ENCODE data around the gene ANKS1B. TPM values are rescaled to one million over a fixed set of nuclear protein-coding genes. Genes with fewer than 3 reads are reported as not detected.

The ANKS1B gene
- total RNA-seq, 1 experiment from 2014 or later: 0.54 TPM

- H3K9ac ChIP-seq (ENCODE audit: low read length): no peak overlapping the region
- no peaks in the 10 kb centered on the region for H3K9me2 ChIP-seq (ENCODE audit: insufficient read depth)
- ChIA-PET CTCF (no interaction called here), POLR2A (no interaction called here), RAD21 (ENCODE audit: low non-redundant PET in 1 of 2, low total read pairs in 2 of 2, uncharacterized antibody in 2 of 2, unreplicated experiment in 2 of 2) (no interaction called here)
- intact Hi-C loops (cut with micrococcal nuclease): no loop called here
- peaks cover 76% of the 10 kb centered on the region for H3K27me3 ChIP-seq (ENCODE audit: insufficient read depth, low read length)
- no peak overlapping the region for H3K27ac ChIP-seq (ENCODE audit: low read depth, low read length)
- no peaks in the 10 kb centered on the region for H3K36me3 ChIP-seq (ENCODE audit: control insufficient read depth in 1 of 2, insufficient read depth in 2 of 2, low read length in 2 of 2)
- H3K79me2 ChIP-seq (ENCODE audit: insufficient read depth, low read length): no peaks in the 10 kb centered on the region
- H3K4me1 ChIP-seq (ENCODE audit: control insufficient read depth in 1 of 2, insufficient read depth in 2 of 2, low read length in 2 of 2): no peaks in the 10 kb centered on the region
- no peak for ATAC-seq
- DNase-seq (ENCODE audit: low read depth, low spot score): no peak
- no TSS peak for BruUV-seq (replicated peaks)
- no peak for TF ChIP-seq SIN3A (IDR thresholded peaks at IDR 0.05; ENCODE audit: low read depth)
- no peak for TF ChIP-seq EZH2phosphoT487 (IDR thresholded peaks at IDR 0.05; ENCODE audit: borderline replicate concordance)
- TF ChIP-seq ATF3 (IDR thresholded peaks at IDR 0.05): no peak
- TF ChIP-seq SP1 (IDR thresholded peaks at IDR 0.05; ENCODE audit: low read depth): no peak
- no peak for TF ChIP-seq ELF1 (IDR thresholded peaks at IDR 0.05; ENCODE audit: borderline replicate concordance, low read depth)
- TF ChIP-seq, protein P1, sequence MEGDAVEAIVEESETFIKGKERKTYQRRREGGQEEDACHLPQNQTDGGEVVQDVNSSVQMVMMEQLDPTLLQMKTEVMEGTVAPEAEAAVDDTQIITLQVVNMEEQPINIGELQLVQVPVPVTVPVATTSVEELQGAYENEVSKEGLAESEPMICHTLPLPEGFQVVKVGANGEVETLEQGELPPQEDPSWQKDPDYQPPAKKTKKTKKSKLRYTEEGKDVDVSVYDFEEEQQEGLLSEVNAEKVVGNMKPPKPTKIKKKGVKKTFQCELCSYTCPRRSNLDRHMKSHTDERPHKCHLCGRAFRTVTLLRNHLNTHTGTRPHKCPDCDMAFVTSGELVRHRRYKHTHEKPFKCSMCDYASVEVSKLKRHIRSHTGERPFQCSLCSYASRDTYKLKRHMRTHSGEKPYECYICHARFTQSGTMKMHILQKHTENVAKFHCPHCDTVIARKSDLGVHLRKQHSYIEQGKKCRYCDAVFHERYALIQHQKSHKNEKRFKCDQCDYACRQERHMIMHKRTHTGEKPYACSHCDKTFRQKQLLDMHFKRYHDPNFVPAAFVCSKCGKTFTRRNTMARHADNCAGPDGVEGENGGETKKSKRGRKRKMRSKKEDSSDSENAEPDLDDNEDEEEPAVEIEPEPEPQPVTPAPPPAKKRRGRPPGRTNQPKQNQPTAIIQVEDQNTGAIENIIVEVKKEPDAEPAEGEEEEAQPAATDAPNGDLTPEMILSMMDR (IDR thresholded peaks at IDR 0.05 in 2 of 3, conservative IDR thresholded peaks at IDR 0.05 in 1 of 3; ENCODE audit: borderline replicate concordance in 1 of 3, insufficient read depth in 1 of 3, low read depth in 2 of 3, low read length in 2 of 3): no peak
- no peak for TF ChIP-seq CEBPB (IDR thresholded peaks at IDR 0.05; ENCODE audit: low read depth)
- no peak for TF ChIP-seq FOSL1 (IDR thresholded peaks at IDR 0.05; ENCODE audit: low read depth)
- TF ChIP-seq REST (IDR thresholded peaks at IDR 0.05; ENCODE audit: low read depth): no peak
- no peak for TF ChIP-seq JUND (IDR thresholded peaks at IDR 0.05)
- no peak for TF ChIP-seq EGR1 (IDR thresholded peaks at IDR 0.05; ENCODE audit: low read depth)
- no peak for TF ChIP-seq POLR2AphosphoS5 (IDR thresholded peaks at IDR 0.05; ENCODE audit: low read depth, low read length)
- TF ChIP-seq POLR2A (IDR thresholded peaks at IDR 0.05; ENCODE audit: borderline replicate concordance, extremely low read depth, insufficient read depth, insufficient read length): no peak
- TF ChIP-seq EZH2 (IDR thresholded peaks at IDR 0.05): no peak
- TF ChIP-seq YY1 (IDR thresholded peaks at IDR 0.05; ENCODE audit: extremely low read depth, insufficient replicate concordance, low read depth, low read length): no peak
- TF ChIP-seq MAX (IDR thresholded peaks at IDR 0.05): no peak
- TF ChIP-seq SRF (IDR thresholded peaks at IDR 0.05; ENCODE audit: low read depth): no peak
- no peak for TF ChIP-seq ZBTB33 (IDR thresholded peaks at IDR 0.05; ENCODE audit: extremely low read depth, insufficient replicate concordance, low read length)
- TF ChIP-seq CBX3 (IDR thresholded peaks at IDR 0.05; ENCODE audit: low read depth): no peak
- no peak overlapping the region for H2AFZ ChIP-seq (ENCODE audit: low read depth, low read length, poor library complexity, severe bottlenecking)
- H3K9me3 ChIP-seq (ENCODE audit: control insufficient read depth in 1 of 2, insufficient read depth in 1 of 2, low read depth in 1 of 2, low read length in 2 of 2): no peaks in the 10 kb centered on the region
- H3K4me2 ChIP-seq (ENCODE audit: low read length): no peak overlapping the region
- no peaks in the 10 kb centered on the region for H4K20me1 ChIP-seq (ENCODE audit: insufficient read depth)
- no peak overlapping the region for H3K4me3 ChIP-seq (replicated peaks in 1 of 2; ENCODE audit: low read depth in 1 of 2, low read length in 2 of 2)
Measured at GRCh38 chr12:98786653-98787052, 1198.1 kb downstream of the ANKS1B start.

Data from HCT116 (cell line).